Calu3 (cell line): ENCODE measurements around the gene CCT4. TPM values are rescaled to one million over a fixed set of nuclear protein-coding genes. Genes with fewer than 3 reads are reported as not detected.

Source experiments
- BruUV-seq: library from RNA; stranded (reverse); fragments of 400-500 nt; replicated peaks from 2 replicates; lab custom pipeline; 2021; lab: Mats Ljungman, UMichigan
- CTCF ChIA-PET: fragments of 300-600 bp; sonication (Branson Sonifier 250); formaldehyde crosslinking; loops from one replicate; lab custom pipeline; 2022; ENCODE audit warnings: antibody characterized with exemption; lab: Charles Lee
- DNase-seq: peaks from one replicate; pipeline ENCODE4 v3.0.0; 2022
- H3K27ac Mint-ChIP-seq: one replicate; pipeline ENCODE4 v1.8.0; 2022; ENCODE audit warnings: mixed read lengths; ENCODE audit not compliant: unreplicated experiment
- H3K27me3 Mint-ChIP-seq: one replicate; pipeline ENCODE4 v1.8.0; 2022; ENCODE audit warnings: mixed read lengths; ENCODE audit not compliant: unreplicated experiment
- H3K36me3 Mint-ChIP-seq: one replicate; pipeline ENCODE4 v1.8.0; 2022; ENCODE audit warnings: mild to moderate bottlenecking, moderate library complexity, mixed read lengths; ENCODE audit not compliant: insufficient read depth, unreplicated experiment
- H3K4me1 Mint-ChIP-seq: one replicate; pipeline ENCODE4 v1.8.0; 2022; ENCODE audit warnings: mild to moderate bottlenecking, low read depth, mixed read lengths; ENCODE audit not compliant: unreplicated experiment
- H3K4me3 Mint-ChIP-seq: one replicate; pipeline ENCODE4 v1.8.0; 2022; ENCODE audit warnings: mild to moderate bottlenecking, low read depth, moderate library complexity, mixed read lengths; ENCODE audit not compliant: unreplicated experiment
- H3K9me3 Mint-ChIP-seq: one replicate; pipeline ENCODE4 v1.8.0; 2022; ENCODE audit warnings: low read depth, mixed read lengths; ENCODE audit not compliant: unreplicated experiment
- CTCF ChIP-seq: fragments of 200-600 bp; IDR thresholded peaks from one replicate; pipeline ENCODE4 v1.8.0; 2022; ENCODE audit warnings: antibody characterized with exemption; ENCODE audit not compliant: unreplicated experiment
- intact Hi-C: fragments of 100-400 bp; cut with micrococcal nuclease; formaldehyde crosslinking; loops from one replicate; pipeline ENCODE4 v1.10.0; 2022; ENCODE audit not compliant: unreplicated experiment
- total RNA-seq: library from RNA; stranded (reverse); gene quantifications from 2 replicates; pipeline ENCODE4 v1.2.3, GENCODE V29; 2022

The CCT4 gene
- total RNA-seq, 1 experiment from 2014 or later = 236 TPM

- TF ChIP-seq CTCF = no peak
- intact Hi-C loops = no loop called here
- H3K4me3 Mint-ChIP-seq = peak overlapping the region; percentile 97
- no peaks in the 10 kb centered on the region for H3K4me1 Mint-ChIP-seq
- CTCF ChIA-PET = no interaction called here
- H3K36me3 Mint-ChIP-seq = peaks cover 10% of the 10 kb centered on the region
- H3K27ac Mint-ChIP-seq = peak overlapping the region; percentile 68
- no peak for DNase-seq
- BruUV-seq = no TSS peak
- no peaks in the 10 kb centered on the region for H3K27me3 Mint-ChIP-seq
- no peaks in the 10 kb centered on the region for H3K9me3 Mint-ChIP-seq
Measured at GRCh38 chr2:61906186-61906470, 17.7 kb upstream of the CCT4 start.

GRCh38 chr2:61905372-61906185 is 17.1 kb upstream of the CCT4 start, which contains the start of gene COMMD1:
TSS of gene COMMD1 (plus strand) at chr2:61905674. CDS start at chr2:61905679, 5 bp downstream.
- H3K4me1 Mint-ChIP-seq = no peaks in the 10 kb centered on the region
- BruUV-seq = TSS peak; percentile 56
- no peaks in the 10 kb centered on the region for H3K9me3 Mint-ChIP-seq
- H3K36me3 Mint-ChIP-seq = peaks cover 10% of the 10 kb centered on the region
- peak within 1 kb of the TSS; percentile 68 for H3K27ac Mint-ChIP-seq
- CTCF ChIA-PET = no interaction called here
- peak; percentile 79 for DNase-seq
- no peaks in the 10 kb centered on the region for H3K27me3 Mint-ChIP-seq
- no peak for TF ChIP-seq CTCF
- H3K4me3 Mint-ChIP-seq = peak within 1 kb of the TSS; percentile 97
- intact Hi-C loops = no loop called here

- no peaks in the 10 kb centered on the region for H3K9me3 Mint-ChIP-seq
- BruUV-seq = no TSS peak
- no peak for DNase-seq
- H3K4me1 Mint-ChIP-seq = no peaks in the 10 kb centered on the region
- no peaks in the 10 kb centered on the region for H3K27me3 Mint-ChIP-seq
- CTCF ChIA-PET = no interaction called here
- intact Hi-C loops = no loop called here
- TF ChIP-seq CTCF = no peak
- no peak overlapping the region for H3K4me3 Mint-ChIP-seq
- H3K36me3 Mint-ChIP-seq = peaks cover under 1% of the 10 kb centered on the region
- H3K27ac Mint-ChIP-seq = no peak overlapping the region
Measured at GRCh38 chr2:61900281-61900680, 11.8 kb upstream of the CCT4 start.

- no peaks in the 10 kb centered on the region for H3K4me1 Mint-ChIP-seq
- CTCF ChIA-PET = no interaction called here
- BruUV-seq = no TSS peak
- H3K36me3 Mint-ChIP-seq = no peaks in the 10 kb centered on the region
- H3K27me3 Mint-ChIP-seq = no peaks in the 10 kb centered on the region
- H3K9me3 Mint-ChIP-seq = no peaks in the 10 kb centered on the region
- peak; percentile 24 for DNase-seq
- no peak overlapping the region for H3K4me3 Mint-ChIP-seq
- intact Hi-C loops = no loop called here
- H3K27ac Mint-ChIP-seq = no peak overlapping the region
- TF ChIP-seq CTCF = no peak
Measured at GRCh38 chr2:61898810-61899209, 10.4 kb upstream of the CCT4 start.
